ENCODE data around the gene SLC43A2.

The SLC43A2 gene

DNA sequence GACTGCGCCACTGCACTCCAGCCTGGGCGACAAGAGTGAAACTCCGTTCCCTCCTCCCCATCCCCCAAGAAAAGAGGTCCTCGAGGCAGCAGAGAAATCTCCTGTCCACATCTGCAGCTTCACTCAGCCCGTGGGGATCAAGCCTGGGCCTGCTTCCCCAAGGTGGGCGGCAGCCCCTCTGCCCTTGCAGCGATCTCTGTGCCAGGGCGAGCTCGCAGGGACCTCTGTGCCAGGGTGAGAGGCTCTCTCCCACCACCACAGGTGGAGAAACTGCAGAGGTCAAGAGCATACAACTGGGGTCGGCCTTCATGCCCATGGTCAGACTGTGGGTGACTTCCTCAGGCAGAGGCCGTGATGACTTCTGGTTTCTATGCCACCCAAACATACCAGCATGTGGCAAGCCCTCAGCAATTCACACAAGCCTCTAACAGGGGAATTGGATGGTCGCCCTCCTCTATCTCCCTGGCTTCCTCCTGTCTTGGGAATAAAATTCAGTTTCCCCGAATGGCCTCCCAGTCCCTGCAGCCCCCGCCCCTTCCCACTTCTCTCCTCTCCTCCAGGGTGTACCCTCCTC lies 5.5 kb downstream of the SLC43A2 start:
- DNase-seq (ENCODE audit: low read depth): no peak

DNA sequence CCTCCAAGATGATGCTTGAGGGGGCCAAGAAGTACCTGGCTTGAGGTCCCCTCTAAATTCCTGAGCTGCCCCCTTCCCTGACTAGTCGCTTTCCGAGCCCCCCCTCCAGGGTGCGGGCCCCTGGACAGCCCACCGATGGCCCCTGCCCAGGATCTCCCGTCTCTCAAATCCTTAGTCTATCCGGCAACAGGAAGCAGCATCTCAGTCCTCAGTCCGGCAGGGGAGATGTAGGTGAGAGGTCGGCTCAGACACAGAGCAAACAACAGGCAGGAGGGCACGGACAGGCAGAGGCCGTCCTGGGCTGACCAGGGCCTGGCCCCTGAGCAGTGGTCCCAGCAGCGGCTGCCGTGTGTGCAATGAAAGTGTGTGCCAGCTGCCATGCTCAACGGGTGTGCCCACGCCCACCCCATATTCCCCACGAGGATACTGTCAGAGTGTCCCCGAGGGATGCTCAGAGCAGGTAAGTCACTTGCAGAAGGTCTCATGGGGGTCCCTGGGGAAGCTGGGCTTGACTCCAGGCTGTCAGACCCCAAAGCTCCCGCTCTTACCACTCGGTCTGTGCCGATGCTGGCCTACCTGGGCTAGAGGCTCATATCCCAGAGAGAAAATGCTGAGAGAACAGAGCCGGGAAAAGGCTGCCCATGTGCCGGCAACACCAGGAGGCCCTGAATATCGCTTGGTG lies 7.2 kb downstream of the SLC43A2 start:
- DNase-seq (ENCODE audit: low read depth): no peak

DNA sequence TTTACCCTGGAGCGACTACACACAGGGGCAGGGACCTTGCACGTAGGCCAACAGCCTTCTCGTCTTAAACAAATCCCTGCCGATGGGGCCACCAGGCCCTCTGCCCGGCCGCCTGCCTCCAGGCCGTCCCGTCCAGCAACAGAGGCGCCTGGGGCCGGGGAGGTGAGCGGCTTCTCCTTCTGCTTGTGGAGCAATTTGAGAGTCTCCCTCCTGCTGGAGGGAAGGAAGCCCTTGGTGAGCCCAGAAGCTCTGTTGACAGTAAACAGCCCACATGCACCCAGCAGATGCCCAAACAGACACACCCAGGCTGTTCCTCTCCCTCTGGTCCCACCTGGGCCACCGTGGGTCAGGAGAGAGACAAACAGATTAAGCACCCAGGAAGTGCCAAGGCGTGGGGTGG lies 8.1 kb downstream of the SLC43A2 start:
- DNase-seq (ENCODE audit: low read depth): no peak

DNA sequence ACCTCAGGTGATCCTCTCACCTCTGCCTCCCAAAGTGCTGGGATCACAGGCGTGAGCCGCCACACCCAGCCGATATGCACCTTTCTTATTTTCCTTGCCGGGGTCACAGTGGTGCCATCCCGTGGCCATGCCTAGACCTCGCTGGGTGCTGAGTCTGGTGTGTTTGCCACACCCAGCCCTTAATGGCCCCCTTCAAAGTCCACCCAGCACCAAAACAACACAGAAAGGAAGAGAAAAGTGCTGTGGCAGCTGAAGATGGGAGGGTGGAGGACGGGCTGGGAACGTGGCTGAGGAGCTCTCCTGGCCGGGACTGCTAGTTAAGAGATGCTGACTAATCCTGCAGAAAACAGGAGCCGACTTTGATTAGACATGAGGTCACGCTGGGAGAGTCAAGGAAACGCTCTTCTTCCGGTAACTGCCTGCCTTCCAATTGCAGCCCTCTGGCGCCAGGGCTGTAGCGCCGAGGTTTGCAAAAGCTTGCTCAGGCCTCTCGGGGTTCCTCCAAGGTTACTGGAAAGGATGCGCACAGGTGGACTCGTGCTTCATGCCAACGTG lies 10.9 kb downstream of the SLC43A2 start:
- DNase-seq (ENCODE audit: low read depth): no peak

DNA sequence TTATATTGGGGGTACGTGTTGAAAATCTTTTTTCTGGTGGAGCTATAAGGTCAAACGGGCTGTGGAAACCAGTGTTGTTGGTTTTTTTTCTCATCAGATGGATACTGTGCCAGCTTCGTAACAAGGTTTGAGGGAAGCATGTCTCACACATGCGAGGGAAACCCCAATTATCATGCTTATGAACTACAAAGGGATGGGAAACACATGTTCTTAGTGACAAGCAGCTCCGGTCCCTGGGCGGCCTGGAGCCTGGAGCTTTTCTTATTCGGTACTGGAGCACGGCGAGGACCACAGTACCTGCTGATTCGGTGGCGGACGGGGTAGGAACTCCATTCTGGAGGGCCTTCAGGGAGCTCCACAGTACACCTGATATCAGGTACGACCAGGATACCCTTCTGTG lies 12.5 kb downstream of the SLC43A2 start:
- DNase-seq (ENCODE audit: low read depth): no peak

DNA sequence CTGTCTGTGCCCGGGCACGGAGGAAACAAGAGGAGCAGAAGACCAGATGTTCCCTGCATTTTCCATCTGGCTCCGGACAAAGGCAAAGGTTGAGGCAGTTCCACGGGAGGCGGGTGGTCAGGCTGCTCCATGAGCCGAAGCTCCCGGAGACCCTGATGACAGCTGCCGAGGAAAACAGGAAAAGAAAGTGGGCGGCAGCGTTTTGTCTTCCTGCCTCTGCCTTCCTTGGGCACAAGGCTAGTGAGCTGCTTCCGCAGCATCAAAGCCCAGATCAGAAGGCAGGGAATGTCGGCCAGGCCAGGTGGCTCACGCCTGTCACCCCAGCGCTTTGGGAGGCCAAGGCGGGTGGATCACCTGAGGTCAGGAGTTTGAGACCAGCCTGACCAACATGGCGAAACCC lies 16.2 kb downstream of the SLC43A2 start:
- DNase-seq (ENCODE audit: low read depth): no peak

DNA sequence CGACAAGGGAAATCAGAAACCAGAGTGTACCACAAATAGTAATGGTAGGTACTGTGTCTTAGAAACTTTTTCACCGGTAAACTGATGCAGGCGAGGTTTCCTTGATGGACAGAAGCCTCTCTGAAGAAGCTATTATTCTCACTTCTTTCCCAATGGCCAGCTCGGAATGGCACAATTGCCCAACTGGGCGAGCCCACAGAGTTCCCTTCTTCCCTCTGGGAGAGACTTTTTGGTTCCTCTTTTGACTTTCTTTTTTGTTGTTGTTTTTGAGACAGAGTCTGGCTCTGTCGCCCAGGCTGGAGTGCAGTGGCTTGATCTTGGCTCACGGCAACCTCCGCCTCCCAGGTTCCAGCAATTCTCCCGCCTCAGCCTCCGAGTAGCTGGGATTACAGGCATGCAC lies 16.9 kb downstream of the SLC43A2 start:
- no peak for DNase-seq (ENCODE audit: low read depth)

DNA sequence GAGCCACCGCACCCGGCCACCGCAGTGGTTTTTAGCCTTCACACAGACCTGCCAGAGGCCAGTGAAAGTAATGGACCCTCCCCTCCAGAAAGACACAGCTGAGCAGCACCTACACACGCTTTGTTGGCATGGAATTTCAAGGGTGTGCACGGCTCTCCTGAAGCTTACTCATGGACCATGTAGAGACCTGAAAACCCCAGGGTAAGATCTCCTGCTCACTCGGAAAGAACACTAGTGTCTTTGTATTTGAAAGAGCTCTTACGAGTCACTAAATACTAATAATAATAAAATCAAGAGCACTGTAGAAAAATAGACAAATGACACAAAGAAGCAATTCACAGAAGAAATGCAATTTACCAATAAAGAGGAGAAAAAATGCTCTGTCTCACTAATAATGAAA lies 20.0 kb downstream of the SLC43A2 start:
- DNase-seq (ENCODE audit: low read depth): no peak

DNA sequence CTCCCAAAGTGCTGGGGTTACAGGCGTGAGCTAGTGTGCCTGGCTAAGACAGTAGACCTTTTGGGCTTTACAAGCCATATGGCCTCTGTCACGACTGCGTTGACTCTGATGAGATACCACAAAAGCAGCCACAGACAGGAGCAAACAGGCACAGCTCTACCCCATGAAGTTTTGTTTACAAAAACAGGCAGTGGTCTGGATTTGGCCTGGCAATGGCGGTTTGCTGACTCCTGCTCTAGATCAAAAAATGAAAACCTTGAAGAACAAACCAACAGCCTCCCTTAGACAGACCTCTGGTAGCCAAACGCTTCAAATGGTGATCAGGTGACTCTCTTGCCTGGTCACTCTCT lies 20.7 kb downstream of the SLC43A2 start:
- no peak for DNase-seq (ENCODE audit: low read depth)

DNA sequence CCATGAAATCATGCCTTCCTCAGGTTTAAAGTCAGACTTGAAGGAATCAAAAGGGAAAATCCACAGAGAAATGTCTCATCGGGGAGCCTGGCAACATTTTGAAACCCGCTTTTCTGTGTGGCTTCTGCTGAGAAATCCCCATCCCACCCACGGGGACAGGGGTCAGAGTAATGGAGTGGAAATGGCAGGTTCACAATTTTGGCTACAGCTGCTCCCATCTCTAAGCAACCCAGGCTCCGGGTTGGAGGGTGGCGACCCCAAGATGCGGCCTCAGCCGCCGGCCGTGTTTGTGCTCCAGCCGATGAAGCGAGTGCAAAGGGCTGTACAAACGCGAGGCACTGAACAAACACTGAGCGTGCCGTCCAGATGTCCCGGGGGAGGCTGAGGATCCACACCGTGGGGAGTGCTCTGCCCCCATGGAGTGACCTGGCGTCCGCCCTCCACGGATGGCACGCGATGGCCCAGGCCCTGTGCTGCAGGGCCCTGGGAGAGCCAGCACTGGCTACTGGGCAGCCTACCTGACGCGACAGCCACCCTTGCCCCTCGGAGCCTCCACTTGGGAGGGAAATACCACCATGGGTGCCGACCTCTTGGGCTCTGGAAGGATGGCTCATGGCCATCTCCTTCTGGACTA lies 22.2 kb downstream of the SLC43A2 start:
- no peak for DNase-seq (ENCODE audit: low read depth)

DNA sequence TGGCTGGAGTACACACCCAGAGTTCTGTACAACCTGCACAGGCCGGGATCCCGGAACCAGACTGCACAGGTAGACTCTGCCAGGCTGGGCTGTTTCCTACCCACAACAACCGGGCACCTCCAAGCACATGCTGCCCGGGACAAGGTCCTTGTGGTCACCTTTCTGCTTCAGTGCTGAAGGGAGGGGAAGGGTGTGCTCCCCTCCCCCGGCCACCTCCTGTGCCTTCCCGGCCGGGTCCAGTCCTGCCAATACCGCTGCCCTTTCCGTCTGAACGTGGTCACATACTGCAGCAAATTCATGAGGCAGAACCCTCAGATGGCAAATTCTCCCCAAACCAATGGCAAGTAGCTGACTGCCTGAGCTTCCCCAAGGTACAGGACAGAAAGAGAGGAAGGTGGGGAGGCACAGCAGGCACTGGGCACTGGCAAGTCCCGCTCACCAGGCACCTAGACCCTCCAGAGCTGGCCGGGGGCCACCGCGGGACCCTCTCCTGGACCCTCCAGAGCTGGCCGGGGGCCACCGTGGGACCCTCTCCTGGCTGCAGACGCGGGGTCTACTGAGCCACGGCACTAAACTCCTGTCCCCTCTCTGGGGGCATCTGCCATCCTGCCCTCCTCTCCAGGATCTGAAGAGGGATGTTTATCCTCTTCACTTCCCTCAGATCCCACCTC lies 22.8 kb downstream of the SLC43A2 start:
- no peak for DNase-seq (ENCODE audit: low read depth)

DNA sequence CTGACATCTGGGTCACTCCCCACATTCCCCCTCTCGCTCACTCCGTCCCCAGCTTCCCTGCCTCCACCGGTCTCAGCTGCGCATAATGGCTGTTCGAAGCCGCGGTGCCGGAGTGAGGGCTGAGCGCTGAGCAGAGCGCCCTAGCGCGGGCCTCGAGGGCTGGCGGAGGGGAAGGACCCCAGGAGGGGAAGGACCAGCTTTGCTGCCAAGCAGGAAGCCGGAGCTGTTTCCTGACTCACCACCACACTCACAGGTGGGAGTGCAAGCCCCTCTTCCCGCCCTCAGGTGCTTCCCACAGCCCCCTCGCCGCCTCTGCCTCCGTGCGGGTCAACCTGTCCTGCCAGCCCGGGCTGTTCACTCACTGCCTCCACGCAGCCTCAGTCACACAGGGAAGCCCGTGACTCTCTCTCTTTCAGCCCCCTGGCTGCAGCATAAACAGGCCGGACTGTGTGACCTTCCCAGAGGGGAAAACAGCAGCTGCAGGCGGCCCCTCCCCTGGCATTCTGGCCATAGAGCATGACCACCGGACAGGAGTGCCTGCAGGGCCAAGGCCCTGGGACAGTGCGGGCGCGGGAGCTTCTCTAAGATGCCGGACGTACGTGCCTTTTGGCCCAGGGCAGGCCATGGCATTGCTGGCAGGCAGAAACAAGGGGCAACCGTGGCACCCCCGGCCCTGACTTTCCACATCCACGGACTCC lies 23.7 kb downstream of the SLC43A2 start:
- no peak for DNase-seq (ENCODE audit: low read depth)

DNA sequence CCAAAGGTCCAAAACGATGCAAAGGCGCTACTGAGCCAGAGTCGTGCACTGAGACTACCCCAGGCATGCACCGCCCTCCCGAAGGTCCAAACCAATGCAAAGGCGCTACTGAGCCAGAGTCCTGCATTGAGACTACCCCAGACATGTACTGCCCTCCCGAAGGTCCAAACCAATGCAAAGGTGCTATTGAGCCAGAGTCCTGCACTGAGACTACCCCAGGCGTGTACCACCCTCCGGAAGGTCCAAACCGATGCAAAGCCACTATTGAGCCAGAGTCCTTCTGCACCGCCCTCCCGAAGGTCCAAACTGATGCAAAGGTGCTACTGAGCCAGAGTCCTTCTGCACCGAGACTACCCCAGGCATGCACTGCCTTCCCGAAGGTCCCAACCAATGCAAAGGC lies 27.1 kb downstream of the SLC43A2 start:
- DNase-seq (ENCODE audit: low read depth): no peak

DNA sequence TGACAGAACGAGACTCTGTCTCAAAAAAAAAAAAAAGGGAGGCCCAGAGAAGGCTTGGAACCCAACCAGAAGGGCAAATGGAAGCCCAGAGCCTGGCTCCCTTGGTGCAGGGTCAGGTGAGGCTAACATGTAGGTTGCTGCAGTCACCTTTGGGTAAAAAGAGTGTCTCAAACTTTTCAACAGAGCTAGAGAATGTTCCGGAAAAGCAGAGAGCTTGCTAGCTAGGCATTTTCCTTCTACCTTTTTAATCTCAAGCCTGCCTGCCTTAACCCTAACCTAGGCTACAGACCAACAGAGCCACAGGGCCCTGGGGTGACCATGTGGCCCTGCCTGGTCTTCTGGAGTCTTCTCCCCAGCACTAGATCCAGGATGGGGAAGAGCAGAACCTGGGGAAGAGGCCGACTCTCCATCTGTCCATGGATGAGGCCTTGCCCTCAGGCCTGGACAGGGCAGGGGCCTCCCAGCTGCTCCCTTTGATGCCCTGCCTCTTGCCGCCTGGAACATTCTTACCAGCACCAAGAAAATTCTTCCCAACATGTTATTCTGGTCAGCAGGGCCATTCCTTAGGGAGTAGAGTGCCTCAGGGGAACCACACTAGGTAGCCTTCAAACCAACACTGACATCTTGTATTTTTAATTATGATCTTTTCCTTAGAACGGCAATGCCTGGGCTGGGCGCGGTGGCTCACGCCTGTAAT lies 30.1 kb downstream of the SLC43A2 start:
- DNase-seq (ENCODE audit: low read depth): no peak

DNA sequence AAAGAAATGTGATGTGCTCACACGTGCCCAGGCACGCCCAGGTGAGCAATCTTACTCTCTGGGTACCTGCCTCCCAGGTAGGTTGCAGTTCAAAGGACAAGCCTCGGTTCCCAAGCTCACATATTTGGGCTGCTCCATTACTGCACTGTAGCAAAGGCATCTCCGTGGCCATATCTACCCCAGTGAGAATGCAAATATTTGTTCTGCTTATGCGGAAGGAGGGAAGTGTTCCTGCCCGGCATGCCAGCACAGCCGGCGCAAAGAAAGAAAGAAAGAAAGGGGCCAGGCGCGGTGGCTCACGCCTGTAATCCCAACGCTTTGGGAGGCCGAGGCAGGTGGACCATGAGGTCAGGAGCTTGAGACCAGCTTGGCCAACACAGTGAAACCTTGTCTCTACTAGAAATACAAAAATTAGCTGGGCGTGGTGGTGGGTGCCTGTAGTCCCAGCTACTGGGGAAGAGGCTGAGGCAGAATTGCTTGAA lies 30.7 kb downstream of the SLC43A2 start:
- DNase-seq (ENCODE audit: low read depth): no peak

DNA sequence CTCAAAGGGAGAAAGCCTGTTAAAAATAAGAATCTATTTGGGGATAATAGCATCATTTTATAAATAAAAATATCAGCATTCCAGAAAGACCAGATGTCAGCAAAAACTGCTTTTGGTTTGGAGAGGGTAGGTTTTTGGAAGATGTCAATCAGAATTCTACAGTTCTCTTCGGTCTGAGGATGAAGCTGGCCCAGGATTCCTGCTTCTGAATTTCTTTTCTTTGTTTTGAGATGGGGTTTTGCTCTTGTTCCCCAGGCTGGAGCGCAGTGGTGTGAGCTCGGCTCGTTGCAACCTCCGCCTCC lies 35.1 kb downstream of the SLC43A2 start:
- no peak for DNase-seq (ENCODE audit: low read depth)

DNA sequence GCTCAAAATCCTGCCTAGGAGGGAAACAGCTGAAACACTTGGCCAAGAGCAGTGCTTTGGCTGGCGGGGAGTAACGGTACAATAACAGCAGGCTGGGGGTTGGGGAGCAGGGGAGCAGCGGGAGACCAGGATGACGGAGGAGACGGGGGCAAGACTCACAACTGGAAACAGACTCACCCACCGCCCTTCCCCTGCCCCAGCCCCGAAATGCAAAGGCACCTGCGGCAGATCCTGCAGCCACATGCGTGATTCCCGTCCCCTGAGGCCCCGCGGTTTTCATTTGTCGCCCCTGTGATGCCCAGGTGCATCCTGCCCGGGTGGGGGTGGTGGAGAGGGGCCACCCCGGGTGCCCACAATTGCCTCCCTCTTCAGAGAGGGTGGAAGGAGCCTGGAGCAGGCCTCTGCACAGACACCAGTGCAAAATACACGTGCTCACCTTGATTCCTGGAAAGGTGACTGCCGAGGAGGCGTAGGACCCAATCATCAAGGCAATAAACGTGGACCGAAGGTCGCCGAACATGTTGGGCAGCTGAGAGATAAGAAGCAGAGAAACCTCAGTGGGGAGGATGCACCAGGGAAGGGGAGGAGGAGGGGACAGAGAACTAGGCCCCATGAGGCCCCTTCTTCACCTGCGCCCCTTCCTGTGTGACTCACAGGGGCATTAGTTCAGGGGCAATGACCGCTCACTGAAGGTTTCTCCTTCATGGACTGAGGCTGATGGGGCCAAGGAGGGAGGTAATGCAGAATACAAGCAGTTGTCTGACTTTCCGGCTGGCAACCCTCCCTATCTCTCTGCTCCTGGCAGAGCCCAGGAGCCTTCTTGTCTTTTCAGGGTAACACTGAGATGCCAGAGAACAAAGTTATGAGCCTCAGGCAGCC lies 35.6 kb downstream of the SLC43A2 start:
- DNase-seq (ENCODE audit: low read depth): no peak

DNA sequence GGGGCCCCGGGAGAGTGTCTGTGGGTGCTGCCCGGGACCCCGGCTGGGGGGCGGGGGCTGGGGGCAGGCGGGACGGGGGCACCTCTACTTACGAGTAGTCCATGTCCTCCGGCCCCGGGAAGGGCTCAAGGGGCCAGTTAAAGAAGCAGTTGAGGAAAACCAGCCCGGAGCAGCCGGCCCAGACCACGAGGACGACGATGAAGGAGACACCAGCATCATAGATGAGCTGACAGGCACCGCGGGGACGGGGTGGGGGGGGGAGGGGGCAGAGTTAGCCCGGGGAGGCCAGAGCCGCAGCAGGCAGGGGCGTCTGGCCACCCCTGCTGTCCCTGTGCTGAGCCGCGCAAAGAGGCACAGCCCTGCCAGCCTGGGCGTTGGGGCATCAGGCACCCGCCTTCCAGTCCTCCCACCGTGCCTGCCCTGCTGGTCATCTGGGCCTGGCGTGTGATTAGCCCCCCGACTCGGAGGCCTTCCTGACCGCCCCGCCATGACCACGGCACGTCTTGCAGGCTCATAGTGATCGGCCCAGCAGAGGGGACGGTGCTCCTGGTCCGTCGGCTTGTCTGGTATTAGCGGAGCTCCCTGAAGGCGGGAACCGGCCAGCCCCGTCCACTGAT lies 37.1 kb downstream of the SLC43A2 start:
- DNase-seq (ENCODE audit: low read depth): no peak

DNA sequence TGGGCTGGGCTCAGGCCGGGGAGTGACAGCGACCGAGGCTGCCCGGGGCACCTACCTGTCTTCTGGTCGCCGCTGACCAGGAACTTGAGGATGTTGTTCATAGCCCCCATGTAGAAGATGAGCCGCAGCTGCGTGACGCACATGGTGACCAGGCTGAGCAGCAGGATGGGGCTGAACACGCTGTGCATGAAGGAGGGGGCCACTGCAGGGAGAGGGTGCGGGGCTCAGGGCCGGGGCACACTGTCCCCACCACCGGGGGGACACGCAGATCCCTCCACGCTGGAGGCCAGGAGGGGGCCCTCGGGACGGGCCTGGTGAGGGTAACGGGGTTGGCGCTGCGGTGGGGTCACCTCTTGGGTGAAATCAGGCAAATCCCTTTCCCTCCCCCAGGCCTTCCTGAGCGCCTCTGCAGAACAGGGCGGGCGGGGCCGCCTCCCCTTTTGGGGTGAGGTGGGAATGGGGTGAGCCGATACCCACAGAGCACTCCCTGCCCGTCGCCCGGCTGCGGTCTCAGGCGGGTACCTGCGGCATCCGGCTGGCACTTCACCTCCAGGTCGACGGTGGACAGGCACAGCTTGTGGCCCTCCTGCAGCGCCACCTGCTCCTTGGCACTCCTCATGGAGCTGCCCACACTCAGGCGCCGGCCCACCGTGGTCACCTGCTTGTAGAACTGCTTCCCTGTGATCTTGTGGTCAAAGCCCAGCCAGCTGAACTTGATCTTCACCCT lies 37.7 kb downstream of the SLC43A2 start:
- no peak for DNase-seq (ENCODE audit: low read depth)
